ENCODE results near the gene DGCR8.
A peak's percentile ranks its signal among the peaks of the same experiment; 100 is the strongest.

Gene DGCR8

DNA sequence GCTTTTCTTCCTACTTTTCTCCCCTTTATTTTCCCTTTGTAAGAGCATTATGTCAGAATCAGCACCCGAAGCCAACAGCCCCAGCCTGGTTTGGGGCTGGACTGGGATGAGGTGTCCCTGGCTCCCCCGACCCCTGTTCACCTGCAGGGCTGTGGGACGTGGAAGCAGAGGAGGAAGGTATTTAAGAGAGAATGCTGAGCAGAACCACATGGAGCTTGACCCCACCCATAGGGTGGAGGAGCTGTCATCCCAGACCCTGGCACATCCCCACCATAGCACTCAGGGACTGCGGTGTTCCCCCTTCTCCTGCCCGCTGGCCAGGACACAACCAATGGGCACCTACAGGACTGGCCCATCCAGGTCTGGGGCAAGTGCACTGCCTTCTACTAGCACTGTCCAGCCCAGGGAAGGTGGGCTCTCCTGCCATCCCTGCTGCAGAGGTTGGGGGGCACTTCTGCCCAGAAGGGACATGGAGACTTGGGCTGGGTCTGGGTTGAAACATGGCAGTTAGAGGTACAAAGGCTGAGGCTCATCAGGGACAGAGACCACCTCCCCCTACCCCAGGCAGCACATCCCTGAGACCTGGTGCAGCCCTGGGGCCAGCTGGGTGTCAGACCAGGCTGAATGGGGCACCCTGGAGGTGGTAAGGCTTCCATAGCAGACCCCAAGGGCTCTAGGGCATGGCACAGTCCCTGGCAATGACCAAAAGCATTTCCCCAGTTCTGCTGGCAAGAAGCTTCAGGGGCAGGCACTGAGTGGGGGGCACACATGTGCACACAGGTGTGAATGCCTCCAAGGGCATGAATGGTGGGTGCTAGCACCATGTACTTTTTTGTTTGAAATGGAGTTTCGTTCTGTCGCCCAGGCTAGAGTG lies 39.5 kb upstream of the DGCR8 start:
- no CpG with 5 or more reads among the region's 7 CpGs for WGBS, 2 donors (ENCODE audit: extremely low coverage in 2 of 2, insufficient read length in 2 of 2, insufficient replicate concordance in 1 of 2)
- no peak overlapping the region for H2BK5ac ChIP-seq (ENCODE audit: low read length)
- no peak overlapping the region for H3K4me3 ChIP-seq (ENCODE audit: low read length in 2 of 2)
- no peak overlapping the region for H2BK15ac ChIP-seq (ENCODE audit: low read length)
- peaks cover 3% of the 10 kb centered on the region for H3K79me1 ChIP-seq (ENCODE audit: low read depth, low read length)
- peak overlapping the region; percentile 55 for H3K18ac ChIP-seq (ENCODE audit: low read length)
- no peak overlapping the region for H3K4ac ChIP-seq (ENCODE audit: low read length)
- H3K9ac ChIP-seq (ENCODE audit: low read depth, low read length, poor library complexity) = no peak overlapping the region
- no peak overlapping the region for H4K8ac ChIP-seq (ENCODE audit: low read depth, low read length)
- peak overlapping the region; percentile 4 for H3K4me2 ChIP-seq (ENCODE audit: insufficient read depth, low read length, poor library complexity, severe bottlenecking)
- H2BK120ac ChIP-seq (ENCODE audit: low read depth, low read length) = no peak overlapping the region
- no peaks in the 10 kb centered on the region for H3K9me3 ChIP-seq (replicated peaks in 1 of 2; ENCODE audit: control insufficient read depth in 2 of 2, insufficient read depth in 1 of 2, low read depth in 1 of 2, low read length in 2 of 2)
- no peak overlapping the region for H3K27ac ChIP-seq (replicated peaks; ENCODE audit: low read length)
- peak overlapping the region; percentile 44 for H3K23ac ChIP-seq (ENCODE audit: low read depth, low read length, poor library complexity)
- H3K27me3 ChIP-seq (ENCODE audit: control insufficient read depth in 3 of 3, insufficient read depth in 3 of 3, low read depth in 1 of 3, low read length in 3 of 3) = no peaks in the 10 kb centered on the region
- H2AFZ ChIP-seq (ENCODE audit: low read length) = no peak overlapping the region
- no peak overlapping the region for H2AK5ac ChIP-seq (ENCODE audit: low read depth, low read length)
- no peak for DNase-seq (ENCODE audit: low spot score)
- peak overlapping the region; percentile 67 for H3K14ac ChIP-seq (ENCODE audit: low read length)
- no peak overlapping the region for H4K91ac ChIP-seq (ENCODE audit: low read depth, low read length, poor library complexity)
- peaks cover 0 to 14% of the 10 kb centered on the region in 2 donors for H3K36me3 ChIP-seq (replicated peaks in 1 of 2; ENCODE audit: control insufficient read depth in 2 of 2, insufficient read depth in 2 of 2, low read length in 2 of 2)
- H3K4me1 ChIP-seq (ENCODE audit: control insufficient read depth in 2 of 2, insufficient read depth in 1 of 2, low read depth in 1 of 2, low read length in 2 of 2) = no peaks in the 10 kb centered on the region
- no peak overlapping the region for H2BK12ac ChIP-seq (ENCODE audit: low read length)

- Histone ChIP-seq H3K4me1 (ENCODE audit: control insufficient read depth in 2 of 2, insufficient read depth in 1 of 2, low read depth in 1 of 2, low read length in 2 of 2) (no peaks in the 10 kb centered on the region), H2AK5ac (ENCODE audit: low read depth, low read length) (no peak overlapping the region), H3K18ac (ENCODE audit: low read length) (no peak overlapping the region), H2BK5ac (ENCODE audit: low read length) (no peak overlapping the region), H3K27me3 (ENCODE audit: control insufficient read depth in 3 of 3, insufficient read depth in 3 of 3, low read depth in 1 of 3, low read length in 3 of 3) (no peaks in the 10 kb centered on the region), H3K14ac (ENCODE audit: low read length) (no peak overlapping the region), H3K4me2 (ENCODE audit: insufficient read depth, low read length, poor library complexity, severe bottlenecking) (no peak overlapping the region), H3K9ac (ENCODE audit: low read depth, low read length, poor library complexity) (no peak overlapping the region), H2BK120ac (ENCODE audit: low read depth, low read length) (no peak overlapping the region), H3K23ac (ENCODE audit: low read depth, low read length, poor library complexity) (peak overlapping the region; percentile 31), H3K27ac (replicated peaks; ENCODE audit: low read length) (no peak overlapping the region), H4K91ac (ENCODE audit: low read depth, low read length, poor library complexity) (no peak overlapping the region), H2BK12ac (ENCODE audit: low read length) (no peak overlapping the region), H2AFZ (ENCODE audit: low read length) (no peak overlapping the region), H3K4me3 (ENCODE audit: low read length in 2 of 2) (no peak overlapping the region), H3K79me1 (ENCODE audit: low read depth, low read length) (peaks cover 3% of the 10 kb centered on the region), H4K8ac (ENCODE audit: low read depth, low read length) (no peak overlapping the region), H2BK15ac (ENCODE audit: low read length) (no peak overlapping the region), H3K9me3 (replicated peaks in 1 of 2; ENCODE audit: control insufficient read depth in 2 of 2, insufficient read depth in 1 of 2, low read depth in 1 of 2, low read length in 2 of 2) (no peaks in the 10 kb centered on the region), H3K36me3 (replicated peaks in 1 of 2; ENCODE audit: control insufficient read depth in 2 of 2, insufficient read depth in 2 of 2, low read length in 2 of 2) (peaks cover 2 to 10% of the 10 kb centered on the region in 2 donors), H3K4ac (ENCODE audit: low read length) (no peak overlapping the region)
- WGBS, 2 donors (ENCODE audit: extremely low coverage in 2 of 2, insufficient read length in 2 of 2, insufficient replicate concordance in 1 of 2) = no CpG with 5 or more reads among the region's 26 CpGs
- no peak for DNase-seq (ENCODE audit: low spot score)
Measured at GRCh38 chr22:20043057-20043996, 36.7 kb upstream of the DGCR8 start.

- Histone ChIP-seq H3K23ac (ENCODE audit: low read depth, low read length, poor library complexity) (no peak overlapping the region), H2BK15ac (ENCODE audit: low read length) (no peak overlapping the region), H2BK120ac (ENCODE audit: low read depth, low read length) (no peak overlapping the region), H3K4ac (ENCODE audit: low read length) (no peak overlapping the region), H2BK5ac (ENCODE audit: low read length) (no peak overlapping the region), H2AFZ (ENCODE audit: low read length) (no peak overlapping the region), H3K4me3 (ENCODE audit: low read length in 2 of 2) (no peak overlapping the region), H3K4me2 (ENCODE audit: insufficient read depth, low read length, poor library complexity, severe bottlenecking) (no peak overlapping the region), H4K91ac (ENCODE audit: low read depth, low read length, poor library complexity) (no peak overlapping the region), H2AK5ac (ENCODE audit: low read depth, low read length) (no peak overlapping the region), H4K8ac (ENCODE audit: low read depth, low read length) (no peak overlapping the region), H3K36me3 (replicated peaks in 1 of 2; ENCODE audit: control insufficient read depth in 2 of 2, insufficient read depth in 2 of 2, low read length in 2 of 2) (peaks cover 2 to 13% of the 10 kb centered on the region in 2 donors), H3K4me1 (ENCODE audit: control insufficient read depth in 2 of 2, insufficient read depth in 1 of 2, low read depth in 1 of 2, low read length in 2 of 2) (no peaks in the 10 kb centered on the region), H3K9me3 (replicated peaks in 1 of 2; ENCODE audit: control insufficient read depth in 2 of 2, insufficient read depth in 1 of 2, low read depth in 1 of 2, low read length in 2 of 2) (peaks cover 0 to 3% of the 10 kb centered on the region in 2 donors), H3K9ac (ENCODE audit: low read depth, low read length, poor library complexity) (no peak overlapping the region), H3K14ac (ENCODE audit: low read length) (no peak overlapping the region), H3K18ac (ENCODE audit: low read length) (no peak overlapping the region), H2BK12ac (ENCODE audit: low read length) (no peak overlapping the region), H3K79me1 (ENCODE audit: low read depth, low read length) (no peaks in the 10 kb centered on the region), H3K27ac (replicated peaks; ENCODE audit: low read length) (no peak overlapping the region), H3K27me3 (ENCODE audit: control insufficient read depth in 3 of 3, insufficient read depth in 3 of 3, low read depth in 1 of 3, low read length in 3 of 3) (no peaks in the 10 kb centered on the region)
- no peak for DNase-seq (ENCODE audit: low spot score)
- no CpG with 5 or more reads among the region's 7 CpGs for WGBS, 2 donors (ENCODE audit: extremely low coverage in 2 of 2, insufficient read length in 2 of 2, insufficient replicate concordance in 1 of 2)
Measured at GRCh38 chr22:20043997-20044342, 36.1 kb upstream of the DGCR8 start.

All from neuronal stem cell (in vitro differentiated cells).